K562 (cell line): ENCODE measurements around the gene ZNF326. TPM values are rescaled to one million over a fixed set of nuclear protein-coding genes. Genes with fewer than 3 reads are reported as not detected.
A peak's percentile ranks its signal among the peaks of the same experiment; 100 is the strongest.

Experiments
- BDP1 ChIP-seq: IDR thresholded peaks from 3 replicates; pipeline ENCODE4 v1.6.1; 2011; ENCODE audit not compliant: insufficient read length, insufficient read depth
- BRF1 ChIP-seq: IDR thresholded peaks from 3 replicates; pipeline ENCODE4 v1.6.1; 2011; ENCODE audit warnings: borderline replicate concordance, mild to moderate bottlenecking; ENCODE audit not compliant: insufficient read length; ENCODE audit errors: extremely low read depth
- CSDE1 ChIP-seq, 2 experiments: fragments of 450-650 bp; IDR thresholded peaks; 2 replicates each; pipeline ENCODE4 v1.6.1; 2016; ENCODE audit warnings: mild to moderate bottlenecking in 1 of 2
- FIP1L1 ChIP-seq: fragments of 200-400 bp; formaldehyde crosslinking; IDR thresholded peaks from 2 replicates; pipeline ENCODE4 v1.6.1; 2018; ENCODE audit warnings: mild to moderate bottlenecking, low read depth, low read length; ENCODE audit not compliant: poor library complexity, severe bottlenecking
- ILF3 ChIP-seq: fragments of 450-650 bp; IDR thresholded peaks from 2 replicates; pipeline ENCODE4 v1.6.1; 2018; ENCODE audit warnings: antibody characterized with exemption, mild to moderate bottlenecking, moderate library complexity, borderline replicate concordance
- JUNB ChIP-seq: fragments of 450-650 bp; formaldehyde crosslinking; conservative IDR thresholded peaks from 2 replicates; pipeline ENCODE4 v1.4.0; 2020; ENCODE audit warnings: mild to moderate bottlenecking
- KAT7 ChIP-seq: sonication (generic); formaldehyde crosslinking; IDR thresholded peaks from 2 replicates; pipeline ENCODE4 v1.8.0; 2022; ENCODE audit warnings: missing genetic modification reagents, mild to moderate bottlenecking, borderline replicate concordance
- LARP7 ChIP-seq: fragments of 450-650 bp; IDR thresholded peaks from 2 replicates; pipeline ENCODE4 v1.6.1; 2016
- MEF2A ChIP-seq: IDR thresholded peaks from 2 replicates; pipeline ENCODE4 v1.6.1; 2011; ENCODE audit warnings: low read depth, mild to moderate bottlenecking, low read length, moderate library complexity; ENCODE audit not compliant: control insufficient read depth
- POLR2A ChIP-seq: fragments of 450-650 bp; conservative IDR thresholded peaks from 2 replicates; pipeline ENCODE4 v1.6.1; 2016
- POLR3A ChIP-seq: IDR thresholded peaks from 2 replicates; pipeline ENCODE4 v1.6.1; 2011; ENCODE audit warnings: borderline replicate concordance, mild to moderate bottlenecking, moderate library complexity; ENCODE audit not compliant: insufficient read length, insufficient read depth; ENCODE audit errors: extremely low read depth
- RBM22 ChIP-seq: fragments of 200-400 bp; formaldehyde crosslinking; IDR thresholded peaks from 2 replicates; pipeline ENCODE4 v1.6.1; 2018; ENCODE audit warnings: low read length, low read depth; ENCODE audit not compliant: poor library complexity, severe bottlenecking
- SIN3A ChIP-seq, 2 experiments: fragments of 150-350 bp in 1 of 2; IDR thresholded peaks; 2 replicates each; pipeline ENCODE4 v1.6.1; 2011 to 2016; ENCODE audit warnings: borderline replicate concordance in 2 of 2, low read depth in 2 of 2, low read length in 2 of 2, mild to moderate bottlenecking in 2 of 2, moderate library complexity in 2 of 2; ENCODE audit not compliant: control insufficient read depth in 1 of 2
- SNRNP70 ChIP-seq: fragments of 200-400 bp; formaldehyde crosslinking; optimal IDR thresholded peaks from 2 replicates; pipeline ENCODE3; 2017; ENCODE audit warnings: low read depth, low read length
- TEAD1 ChIP-seq, 2 experiments: fragments of 450-650 bp in 1 of 2; sonication (generic) in 1 of 2; formaldehyde crosslinking; IDR thresholded peaks; 2 replicates each; pipeline versions ENCODE4 v1.4.0 to v1.8.0; 2020 to 2022; ENCODE audit warnings: mild to moderate bottlenecking in 2 of 2, missing genetic modification reagents in 1 of 2
- YBX1 ChIP-seq: fragments of 450-650 bp; IDR thresholded peaks from 2 replicates; pipeline ENCODE4 v1.7.1; 2016; ENCODE audit warnings: mild to moderate bottlenecking
- ZNF12 ChIP-seq: sonication (generic); formaldehyde crosslinking; IDR thresholded peaks from 2 replicates; pipeline ENCODE4 v1.4.0; 2020; ENCODE audit warnings: mild to moderate bottlenecking, missing genetic modification reagents
- ZNF444 ChIP-seq: fragments of 250-450 bp; sonication (Bioruptor Pico); IDR thresholded peaks from 2 replicates; pipeline ENCODE4 v1.4.0; 2020; ENCODE audit warnings: mild to moderate bottlenecking, moderate library complexity
- ZNF586 ChIP-seq: fragments of 450-650 bp; formaldehyde crosslinking; conservative IDR thresholded peaks from 2 replicates; pipeline ENCODE4 v1.4.0; 2020; ENCODE audit warnings: mild to moderate bottlenecking, moderate library complexity
- polyA plus RNA-seq, 8 experiments: library from polyadenylated mRNA; depleted of rRNA in 4 of 8; stranded (reverse) in 5 of 8; unstranded in 3 of 8; fragments of >200 nt; fragmentation: Nextera tagmentation in 2 of 8; fragmentation: Illumina TruSeq in 1 of 8; extraction: Ambion mirVana in 2 of 8; extraction: Trizol in 1 of 8; gene quantifications; 2 replicates each; pipeline versions ENCODE4 v1.2.1 to v1.2.3, GENCODE V29; 2011 to 2014; ENCODE audit warnings: inconsistent platforms in 1 of 8, missing spikeins in 1 of 8
- total RNA-seq, 7 experiments: library from RNA; depleted of rRNA in 6 of 7; stranded (reverse); fragments of >200 nt in 6 of 7; fragmentation: Illumina TruSeq in 2 of 7; extraction: Trizol in 2 of 7; gene quantifications; 2 replicates each; pipeline versions ENCODE4 v1.2.1 to v1.2.3, GENCODE V29; 2011 to 2021; ENCODE audit warnings: low replicate concordance in 1 of 7
- TF ChIP-seq, protein P1 (sequence below), 2 experiments: fragments of 450-650 bp in 1 of 2; IDR thresholded peaks; 2 replicates each; pipeline ENCODE4 v1.6.1; 2011 to 2017; ENCODE audit warnings: low read depth in 2 of 2, antibody characterized with exemption in 1 of 2, borderline replicate concordance in 1 of 2, low read length in 1 of 2, mild to moderate bottlenecking in 1 of 2, mixed read lengths in 1 of 2; ENCODE audit not compliant: control insufficient read depth in 1 of 2
- TF ChIP-seq, protein P2 (sequence below): fragments of 150-350 bp; IDR thresholded peaks from 2 replicates; pipeline ENCODE4 v1.6.1; 2014; ENCODE audit warnings: low read depth, mild to moderate bottlenecking, low read length, borderline replicate concordance

Gene ZNF326
- total and polyA plus RNA-seq, 9 of the 15 experiments (the other 6 are each of a cell fraction or from before 2014, with no cell fraction given): 7.2 to 33.2 (median 20.1) TPM

DNA sequence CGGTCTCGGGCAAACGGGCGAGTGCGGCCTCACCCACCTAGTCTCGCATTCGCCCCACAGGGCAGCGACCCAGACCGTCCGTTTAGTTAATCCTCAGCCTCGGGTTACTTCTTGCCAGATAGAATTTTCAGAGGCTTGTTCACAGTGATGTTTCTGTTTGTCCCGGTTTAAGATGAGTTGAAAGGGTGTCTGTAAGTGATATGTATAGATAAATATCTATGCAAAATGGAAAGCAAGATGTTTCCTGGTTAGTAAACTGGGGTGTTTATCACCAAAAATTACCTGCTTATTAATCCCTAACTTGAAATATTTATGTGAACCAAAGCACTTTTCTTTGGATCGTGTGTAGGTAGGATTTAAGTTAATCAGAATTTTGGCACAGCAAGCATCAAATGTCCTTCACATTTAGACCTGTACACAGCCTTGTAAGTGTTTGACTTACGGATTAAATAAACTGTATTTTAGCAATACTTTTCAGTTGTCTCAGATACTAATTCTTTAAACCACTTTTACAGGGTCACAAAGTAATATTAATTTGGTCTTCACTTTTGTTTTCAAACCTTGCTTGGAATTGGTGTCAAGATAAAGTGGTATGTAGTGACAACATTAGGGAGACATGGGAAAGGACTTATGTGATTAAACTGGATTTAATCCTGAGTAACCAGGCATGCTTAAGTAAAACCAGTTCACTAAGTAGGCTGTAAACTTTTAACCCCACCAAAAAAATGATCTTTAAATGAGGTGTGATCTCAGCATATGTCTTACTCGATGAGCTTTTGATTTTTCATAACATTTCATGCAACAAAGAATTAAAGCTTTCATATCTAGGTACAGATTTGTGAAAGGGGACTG lies 914 bp downstream of the ZNF326 start (continued):
- no peak for TF ChIP-seq RBM22
- TF ChIP-seq ILF3: no peak
- TF ChIP-seq KAT7: 0 out of 2 replicates have a peak, but pooled peaks have one; percentile 18
- TF ChIP-seq MEF2A: 0 out of 2 replicates have a peak, but pooled peaks have one; percentile 25
- no peak for TF ChIP-seq BDP1
- peak in 1 of 2 experiments; percentile 25; a peak in 1 of 4 replicates for TF ChIP-seq SIN3A (IDR thresholded peaks at IDR 0.05; ENCODE audit: borderline replicate concordance in 2 of 2, control insufficient read depth in 1 of 2, low read depth in 2 of 2, low read length in 2 of 2)
- TF ChIP-seq YBX1: no peak
- no peak for TF ChIP-seq SNRNP70
- TF ChIP-seq CSDE1 (IDR thresholded peaks at IDR 0.05): 0 out of 4 replicates have a peak, but pooled peaks of 1 of the 2 experiments have one; percentile 35
- peak; percentile 78 for TF ChIP-seq POLR2A
- no peak for TF ChIP-seq JUNB (CRISPR knock-in tag)
- TF ChIP-seq TEAD1 (CRISPR knock-in tag; IDR thresholded peaks at IDR 0.05): no peak
- TF ChIP-seq POLR3A: no peak
- no peak for TF ChIP-seq BRF1
- no peak for TF ChIP-seq FIP1L1
- TF ChIP-seq ZNF444 (CRISPR knock-in tag): no peak
- TF ChIP-seq LARP7: no peak
- TF ChIP-seq, protein P1, sequence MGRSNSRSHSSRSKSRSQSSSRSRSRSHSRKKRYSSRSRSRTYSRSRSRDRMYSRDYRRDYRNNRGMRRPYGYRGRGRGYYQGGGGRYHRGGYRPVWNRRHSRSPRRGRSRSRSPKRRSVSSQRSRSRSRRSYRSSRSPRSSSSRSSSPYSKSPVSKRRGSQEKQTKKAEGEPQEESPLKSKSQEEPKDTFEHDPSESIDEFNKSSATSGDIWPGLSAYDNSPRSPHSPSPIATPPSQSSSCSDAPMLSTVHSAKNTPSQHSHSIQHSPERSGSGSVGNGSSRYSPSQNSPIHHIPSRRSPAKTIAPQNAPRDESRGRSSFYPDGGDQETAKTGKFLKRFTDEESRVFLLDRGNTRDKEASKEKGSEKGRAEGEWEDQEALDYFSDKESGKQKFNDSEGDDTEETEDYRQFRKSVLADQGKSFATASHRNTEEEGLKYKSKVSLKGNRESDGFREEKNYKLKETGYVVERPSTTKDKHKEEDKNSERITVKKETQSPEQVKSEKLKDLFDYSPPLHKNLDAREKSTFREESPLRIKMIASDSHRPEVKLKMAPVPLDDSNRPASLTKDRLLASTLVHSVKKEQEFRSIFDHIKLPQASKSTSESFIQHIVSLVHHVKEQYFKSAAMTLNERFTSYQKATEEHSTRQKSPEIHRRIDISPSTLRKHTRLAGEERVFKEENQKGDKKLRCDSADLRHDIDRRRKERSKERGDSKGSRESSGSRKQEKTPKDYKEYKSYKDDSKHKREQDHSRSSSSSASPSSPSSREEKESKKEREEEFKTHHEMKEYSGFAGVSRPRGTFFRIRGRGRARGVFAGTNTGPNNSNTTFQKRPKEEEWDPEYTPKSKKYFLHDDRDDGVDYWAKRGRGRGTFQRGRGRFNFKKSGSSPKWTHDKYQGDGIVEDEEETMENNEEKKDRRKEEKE (IDR thresholded peaks at IDR 0.05; ENCODE audit: borderline replicate concordance in 1 of 2, control insufficient read depth in 1 of 2, low read depth in 2 of 2, low read length in 1 of 2): peak in 1 of 2 experiments; percentile 90; a peak in 1 of 4 replicates
- TF ChIP-seq, protein P2, sequence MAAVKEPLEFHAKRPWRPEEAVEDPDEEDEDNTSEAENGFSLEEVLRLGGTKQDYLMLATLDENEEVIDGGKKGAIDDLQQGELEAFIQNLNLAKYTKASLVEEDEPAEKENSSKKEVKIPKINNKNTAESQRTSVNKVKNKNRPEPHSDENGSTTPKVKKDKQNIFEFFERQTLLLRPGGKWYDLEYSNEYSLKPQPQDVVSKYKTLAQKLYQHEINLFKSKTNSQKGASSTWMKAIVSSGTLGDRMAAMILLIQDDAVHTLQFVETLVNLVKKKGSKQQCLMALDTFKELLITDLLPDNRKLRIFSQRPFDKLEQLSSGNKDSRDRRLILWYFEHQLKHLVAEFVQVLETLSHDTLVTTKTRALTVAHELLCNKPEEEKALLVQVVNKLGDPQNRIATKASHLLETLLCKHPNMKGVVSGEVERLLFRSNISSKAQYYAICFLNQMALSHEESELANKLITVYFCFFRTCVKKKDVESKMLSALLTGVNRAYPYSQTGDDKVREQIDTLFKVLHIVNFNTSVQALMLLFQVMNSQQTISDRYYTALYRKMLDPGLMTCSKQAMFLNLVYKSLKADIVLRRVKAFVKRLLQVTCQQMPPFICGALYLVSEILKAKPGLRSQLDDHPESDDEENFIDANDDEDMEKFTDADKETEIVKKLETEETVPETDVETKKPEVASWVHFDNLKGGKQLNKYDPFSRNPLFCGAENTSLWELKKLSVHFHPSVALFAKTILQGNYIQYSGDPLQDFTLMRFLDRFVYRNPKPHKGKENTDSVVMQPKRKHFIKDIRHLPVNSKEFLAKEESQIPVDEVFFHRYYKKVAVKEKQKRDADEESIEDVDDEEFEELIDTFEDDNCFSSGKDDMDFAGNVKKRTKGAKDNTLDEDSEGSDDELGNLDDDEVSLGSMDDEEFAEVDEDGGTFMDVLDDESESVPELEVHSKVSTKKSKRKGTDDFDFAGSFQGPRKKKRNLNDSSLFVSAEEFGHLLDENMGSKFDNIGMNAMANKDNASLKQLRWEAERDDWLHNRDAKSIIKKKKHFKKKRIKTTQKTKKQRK: no peak
- TF ChIP-seq ZNF12: no peak
- no peak for TF ChIP-seq ZNF586 (CRISPR knock-in tag)
